Left forelimb (tissue), 1 donor: Measurements from ENCODE around the gene CFAP46.
"Not testable (repeated sequence)": the region's sequence is repeated elsewhere in the genome, so short reads cannot be mapped to it uniquely, and the experiment has no call there.

Experiments
- DNase-seq: peaks from one replicate; pipeline ENCODE4 v3.0.0-alpha.2; 2018; ENCODE audit warnings: low spot score

Gene CFAP46

GRCh38 chr10:132962623-132963429 lies 20.5 kb upstream of the CFAP46 start:
- DNase-seq: no peak

- peak; percentile 79 for DNase-seq
Measured at GRCh38 chr10:132961787-132962622, 19.6 kb upstream of the CFAP46 start.

GRCh38 chr10:132961420-132961786 lies 19.0 kb upstream of the CFAP46 start:
- DNase-seq: no peak

GRCh38 chr10:132960631-132961419 lies 18.5 kb upstream of the CFAP46 start:
- DNase-seq: peak; percentile 37

- DNase-seq: no peak
Measured at GRCh38 chr10:132960071-132960472, 17.7 kb upstream of the CFAP46 start.

GRCh38 chr10:132959559-132959961 lies 17.2 kb upstream of the CFAP46 start:
- no peak for DNase-seq

- DNase-seq: no peak
Measured at GRCh38 chr10:132958883-132959558, 16.7 kb upstream of the CFAP46 start.

GRCh38 chr10:132957981-132958882 lies 15.9 kb upstream of the CFAP46 start:
- DNase-seq: no peak

GRCh38 chr10:132957131-132957530 lies 14.8 kb upstream of the CFAP46 start:
- DNase-seq: no peak

GRCh38 chr10:132956259-132956658 lies 13.9 kb upstream of the CFAP46 start:
- DNase-seq: not testable (repeated sequence)

GRCh38 chr10:132955479-132955878 lies 13.1 kb upstream of the CFAP46 start:
- DNase-seq: no peak

- no peak for DNase-seq
Measured at GRCh38 chr10:132953428-132953827, 11.1 kb upstream of the CFAP46 start.

- DNase-seq: no peak
Measured at GRCh38 chr10:132951926-132952325, 9.6 kb upstream of the CFAP46 start.

- DNase-seq: peak; percentile 9
Measured at GRCh38 chr10:132948351-132948750, 6.0 kb upstream of the CFAP46 start.

GRCh38 chr10:132947843-132948242 lies 5.5 kb upstream of the CFAP46 start:
- DNase-seq: no peak

GRCh38 chr10:132946806-132947546 lies 4.6 kb upstream of the CFAP46 start:
- DNase-seq: no peak

- DNase-seq: no peak
Measured at GRCh38 chr10:132946311-132946710, 3.9 kb upstream of the CFAP46 start.

- no peak for DNase-seq
Measured at GRCh38 chr10:132945894-132946255, 3.5 kb upstream of the CFAP46 start.

GRCh38 chr10:132945125-132945893 lies 2.9 kb upstream of the CFAP46 start:
- DNase-seq: peak; percentile 42
